Endothelial cell of umbilical vein (primary cell): ENCODE data around the gene KRTAP19-6. TPM values are rescaled to one million over a fixed set of nuclear protein-coding genes. Genes with fewer than 3 reads are reported as not detected.

Source experiments
- BruUV-seq: library from RNA; stranded (reverse); fragments of 400-500 nt; replicated peaks from 2 replicates; lab custom pipeline; 2021; lab: Mats Ljungman, UMichigan
- CTCF ChIA-PET: fragments of 300-600, 350-600 bp; sonication (Branson Sonifier 250); formaldehyde crosslinking; loops from one replicate; lab custom pipeline; 2021; ENCODE audit warnings: antibody characterized with exemption, inconsistent platforms; lab: Charles Lee
- POLR2A ChIA-PET: fragments of 300-600, 350-600 bp; sonication (Branson Sonifier 250); formaldehyde crosslinking; loops from one replicate; lab custom pipeline; 2021; ENCODE audit warnings: antibody characterized with exemption, inconsistent platforms; lab: Charles Lee
- DNase-seq: peaks from one replicate; pipeline ENCODE4 v3.0.0-alpha.2; 2011; ENCODE audit warnings: low read depth, low spot score
- FAIRE-seq: peaks from 2 replicates; lab custom pipeline; 2011; peaks lifted over from hg19 to GRCh38; lab: Jason Lieb, UNC
- H2AFZ ChIP-seq: 2 replicates; pipeline ENCODE4 v1.6.0; 2012; ENCODE audit warnings: low read depth, low read length, control low read depth, inconsistent platforms
- H3K27ac ChIP-seq: 2 replicates; pipeline ENCODE4 v1.5.1; 2011; ENCODE audit warnings: low read depth, mild to moderate bottlenecking, control low read depth, low read length, moderate library complexity; ENCODE audit not compliant: insufficient read depth
- H3K27me3 ChIP-seq, 2 experiments: 2 replicates each; pipeline versions ENCODE4 v1.6.0 to v1.6.1; 2011; ENCODE audit warnings: low read length in 2 of 2, mixed read lengths in 1 of 2; ENCODE audit not compliant: control insufficient read depth in 2 of 2, insufficient read depth in 2 of 2
- H3K36me3 ChIP-seq, 2 experiments: 2 replicates in 1 of 2; 3 replicates in 1 of 2; pipeline ENCODE4 v1.5.1; 2011; ENCODE audit warnings: low read length in 2 of 2, mild to moderate bottlenecking in 1 of 2, moderate library complexity in 1 of 2; ENCODE audit not compliant: control insufficient read depth in 2 of 2, insufficient read depth in 2 of 2; ENCODE audit errors: extremely low read depth in 1 of 2
- H3K4me1 ChIP-seq: 3 replicates; pipeline ENCODE4 v1.5.1; 2011; ENCODE audit warnings: mild to moderate bottlenecking, low read length; ENCODE audit not compliant: control insufficient read depth, insufficient read depth; ENCODE audit errors: extremely low read depth
- H3K4me2 ChIP-seq: 2 replicates; pipeline ENCODE4 v1.6.1; 2011; ENCODE audit warnings: low read length, control low read depth, mixed read lengths; ENCODE audit not compliant: insufficient read depth
- H3K4me3 ChIP-seq, 3 experiments: fragments of 200-600 bp in 1 of 3; sonication (generic), shearing (Covaris generic) in 1 of 3; replicated peaks in 1 of 3; 2 replicates each; pipeline ENCODE4 v1.5.1; 2011 to 2016; ENCODE audit warnings: control low read depth in 3 of 3, low read length in 3 of 3, mild to moderate bottlenecking in 2 of 3, inconsistent platforms in 1 of 3, low read depth in 1 of 3, moderate library complexity in 1 of 3; ENCODE audit not compliant: insufficient read depth in 1 of 3
- H3K79me2 ChIP-seq: 2 replicates; pipeline ENCODE4 v1.6.0; 2012; ENCODE audit warnings: low read length, inconsistent platforms; ENCODE audit not compliant: control insufficient read depth, insufficient read depth
- H3K9ac ChIP-seq: replicated peaks from 2 replicates; pipeline ENCODE3; 2011; ENCODE audit warnings: low read length, control low read depth; ENCODE audit not compliant: insufficient read depth; ENCODE audit errors: extremely low read depth
- H3K9me1 ChIP-seq: replicated peaks from 3 replicates; pipeline ENCODE4 v1.6.0; 2011; ENCODE audit warnings: mild to moderate bottlenecking, low read length; ENCODE audit not compliant: control insufficient read depth, insufficient read depth; ENCODE audit errors: extremely low read depth
- H3K9me3 ChIP-seq: replicated peaks from 2 replicates; pipeline ENCODE4 v1.5.1; 2012; ENCODE audit warnings: low read length, inconsistent platforms; ENCODE audit not compliant: control insufficient read depth, insufficient read depth
- H4K20me1 ChIP-seq: replicated peaks from 2 replicates; pipeline ENCODE3; 2011; ENCODE audit warnings: mild to moderate bottlenecking, low read length; ENCODE audit not compliant: control insufficient read depth, insufficient read depth; ENCODE audit errors: extremely low read depth
- EZH2 ChIP-seq: IDR thresholded peaks from 2 replicates; pipeline ENCODE4 v1.6.1; 2012; ENCODE audit warnings: borderline replicate concordance, low read depth, mild to moderate bottlenecking, moderate library complexity, low read length, inconsistent platforms; ENCODE audit not compliant: severe bottlenecking
- FOS ChIP-seq: IDR thresholded peaks from 2 replicates; pipeline ENCODE4 v1.6.1; 2011; ENCODE audit warnings: mild to moderate bottlenecking, low read length, moderate library complexity, borderline replicate concordance; ENCODE audit not compliant: insufficient read depth
- GATA2 ChIP-seq: IDR thresholded peaks from 2 replicates; pipeline ENCODE4 v1.7.0; 2011; ENCODE audit warnings: low read depth, mild to moderate bottlenecking, moderate library complexity, mixed read lengths, low read length; ENCODE audit not compliant: insufficient read length, insufficient read depth
- JUN ChIP-seq: IDR thresholded peaks from 2 replicates; pipeline ENCODE4 v1.6.1; 2011; ENCODE audit warnings: borderline replicate concordance, low read depth; ENCODE audit not compliant: insufficient read length, insufficient read depth
- MYC ChIP-seq: IDR thresholded peaks from one replicate; pipeline ENCODE4 v1.6.1; 2011; ENCODE audit warnings: mild to moderate bottlenecking, low read depth, low read length
- POLR2A ChIP-seq: IDR thresholded peaks from 2 replicates; pipeline ENCODE4 v1.6.1; 2012; ENCODE audit warnings: low read depth, mild to moderate bottlenecking, control low read depth, low read length
- POLR2AphosphoS5 ChIP-seq: IDR thresholded peaks from 2 replicates; pipeline ENCODE4 v1.6.1; 2012; ENCODE audit warnings: low read depth, mild to moderate bottlenecking, control low read depth, low read length, moderate library complexity; ENCODE audit not compliant: insufficient read depth
- dilution Hi-C: fragments of 300-500 bp; cut with MboI; formaldehyde crosslinking; loops from one replicate; pipeline ENCODE4 v1.15.0; 2019; ENCODE audit warnings: low sequenced_read_pairs; ENCODE audit not compliant: extremely low pct_ligation_motif_present
- intact Hi-C: fragments of 100-400 bp; cut with micrococcal nuclease; formaldehyde crosslinking; loops from one replicate; pipeline ENCODE4 v1.10.0; 2022
- polyA plus RNA-seq, 4 experiments: library from polyadenylated mRNA; depleted of rRNA in 3 of 4; stranded (reverse) in 3 of 4; unstranded in 1 of 4; fragments of >200 nt; gene quantifications; 2 replicates each; pipeline versions ENCODE4 v1.2.1 to v1.2.3, GENCODE V29; 2011 to 2012; ENCODE audit warnings: missing spikeins in 1 of 4
- total RNA-seq: library from RNA; stranded (reverse); gene quantifications from 2 replicates; pipeline ENCODE4 v1.2.3, GENCODE V29; 2021
- TF ChIP-seq, protein P1 (sequence below): IDR thresholded peaks from 2 replicates; pipeline ENCODE4 v1.6.1; 2011; ENCODE audit not compliant: insufficient read depth, insufficient read length
- TF ChIP-seq, protein P2 (sequence below), 2 donors: IDR thresholded peaks; 1 replicate in 1 of 2; 2 replicates in 1 of 2; pipeline ENCODE4 v1.5.1; 2011; ENCODE audit warnings: low read length in 2 of 2, mild to moderate bottlenecking in 2 of 2, moderate library complexity in 2 of 2, control low read depth in 1 of 2, inconsistent platforms in 1 of 2, low read depth in 1 of 2; ENCODE audit not compliant: insufficient read depth in 1 of 2; ENCODE audit errors: extremely low read depth in 1 of 2

KRTAP19-6 gene
- total and polyA plus RNA-seq, 2 donors (not counting 3 experiments of a cell fraction or from before 2014, with no cell fraction given): not detected

DNA sequence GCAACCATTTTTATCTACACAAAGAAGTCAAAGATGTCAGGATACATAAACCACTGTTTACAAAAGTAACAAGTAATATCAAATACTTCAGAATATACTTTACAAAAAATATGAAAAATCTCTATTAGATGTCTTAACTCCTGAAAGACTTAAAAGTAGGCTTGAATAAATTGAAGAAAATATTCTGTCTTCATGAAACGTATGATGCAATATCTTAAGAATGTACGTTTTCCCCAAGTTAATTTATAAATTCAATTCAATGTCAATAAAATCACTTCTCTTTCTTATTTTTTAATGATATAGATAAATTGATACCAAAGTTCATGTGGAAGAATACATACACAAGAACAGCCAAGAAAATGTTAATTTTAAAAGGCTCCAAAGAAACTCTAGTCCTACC, 13.4 kb upstream of the KRTAP19-6 start:
- H4K20me1 ChIP-seq: no peaks in the 10 kb centered on the region
- H3K4me2 ChIP-seq: no peak overlapping the region
- H3K4me3 ChIP-seq: no peak overlapping the region
- DNase-seq (no peak), FAIRE-seq (no peak)
- ChIA-PET CTCF (no interaction called here), POLR2A (no interaction called here)
- H3K27me3 ChIP-seq: no peaks in the 10 kb centered on the region
- BruUV-seq: no TSS peak
- H3K27ac ChIP-seq: no peak overlapping the region
- H3K79me2 ChIP-seq: no peaks in the 10 kb centered on the region
- intact Hi-C loops (no loop called here), dilution Hi-C loops (no loop called here)
- H3K9ac ChIP-seq: no peak overlapping the region
- no peak overlapping the region for H2AFZ ChIP-seq
- no peaks in the 10 kb centered on the region for H3K9me1 ChIP-seq
- no peaks in the 10 kb centered on the region for H3K36me3 ChIP-seq
- TF ChIP-seq EZH2: no peak
- no peak for TF ChIP-seq POLR2A
- no peaks in the 10 kb centered on the region for H3K4me1 ChIP-seq
- peaks cover 2% of the 10 kb centered on the region for H3K9me3 ChIP-seq

DNA sequence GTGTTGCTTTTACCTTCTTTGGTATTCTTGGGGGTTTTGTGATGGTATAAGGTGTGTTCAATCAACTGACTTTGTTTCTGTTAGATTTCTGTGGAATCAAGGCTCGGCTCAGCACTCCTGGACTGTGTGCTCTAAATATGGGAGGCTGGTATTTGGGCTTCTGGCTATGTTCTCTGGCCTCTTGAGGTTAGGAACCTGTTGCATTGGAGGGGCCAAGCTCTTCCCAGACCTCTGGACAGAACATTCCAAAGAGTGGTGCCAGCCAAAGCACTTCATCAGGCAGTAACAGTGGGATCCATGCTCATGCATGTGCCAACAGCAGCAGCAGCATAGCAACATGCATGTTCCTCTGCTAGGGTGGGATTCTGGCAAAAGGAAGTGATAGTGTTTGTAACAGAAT, 11.1 kb upstream of the KRTAP19-6 start:
- no peaks in the 10 kb centered on the region for H3K9me3 ChIP-seq
- no peaks in the 10 kb centered on the region for H3K79me2 ChIP-seq
- intact Hi-C loops (no loop called here), dilution Hi-C loops (no loop called here)
- H3K27ac ChIP-seq: no peak overlapping the region
- H4K20me1 ChIP-seq: no peaks in the 10 kb centered on the region
- DNase-seq (no peak), FAIRE-seq (no peak)
- BruUV-seq: no TSS peak
- H3K4me2 ChIP-seq: no peak overlapping the region
- TF ChIP-seq POLR2AphosphoS5 (no peak), EZH2 (no peak), JUN (no peak), POLR2A (no peak), FOS (no peak), MYC (no peak), GATA2 (no peak)
- TF ChIP-seq, protein P1, sequence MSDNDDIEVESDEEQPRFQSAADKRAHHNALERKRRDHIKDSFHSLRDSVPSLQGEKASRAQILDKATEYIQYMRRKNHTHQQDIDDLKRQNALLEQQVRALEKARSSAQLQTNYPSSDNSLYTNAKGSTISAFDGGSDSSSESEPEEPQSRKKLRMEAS: no peak
- TF ChIP-seq, protein P2, sequence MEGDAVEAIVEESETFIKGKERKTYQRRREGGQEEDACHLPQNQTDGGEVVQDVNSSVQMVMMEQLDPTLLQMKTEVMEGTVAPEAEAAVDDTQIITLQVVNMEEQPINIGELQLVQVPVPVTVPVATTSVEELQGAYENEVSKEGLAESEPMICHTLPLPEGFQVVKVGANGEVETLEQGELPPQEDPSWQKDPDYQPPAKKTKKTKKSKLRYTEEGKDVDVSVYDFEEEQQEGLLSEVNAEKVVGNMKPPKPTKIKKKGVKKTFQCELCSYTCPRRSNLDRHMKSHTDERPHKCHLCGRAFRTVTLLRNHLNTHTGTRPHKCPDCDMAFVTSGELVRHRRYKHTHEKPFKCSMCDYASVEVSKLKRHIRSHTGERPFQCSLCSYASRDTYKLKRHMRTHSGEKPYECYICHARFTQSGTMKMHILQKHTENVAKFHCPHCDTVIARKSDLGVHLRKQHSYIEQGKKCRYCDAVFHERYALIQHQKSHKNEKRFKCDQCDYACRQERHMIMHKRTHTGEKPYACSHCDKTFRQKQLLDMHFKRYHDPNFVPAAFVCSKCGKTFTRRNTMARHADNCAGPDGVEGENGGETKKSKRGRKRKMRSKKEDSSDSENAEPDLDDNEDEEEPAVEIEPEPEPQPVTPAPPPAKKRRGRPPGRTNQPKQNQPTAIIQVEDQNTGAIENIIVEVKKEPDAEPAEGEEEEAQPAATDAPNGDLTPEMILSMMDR (IDR thresholded peaks at IDR 0.05; ENCODE audit: extremely low read depth in 1 of 2, insufficient read depth in 1 of 2, low read depth in 1 of 2, low read length in 2 of 2): no peak
- no peaks in the 10 kb centered on the region for H3K4me1 ChIP-seq
- no peak overlapping the region for H3K4me3 ChIP-seq
- ChIA-PET CTCF (no interaction called here), POLR2A (no interaction called here)
- H3K27me3 ChIP-seq: no peaks in the 10 kb centered on the region
- H3K9me1 ChIP-seq: no peaks in the 10 kb centered on the region
- no peak overlapping the region for H2AFZ ChIP-seq
- H3K36me3 ChIP-seq: no peaks in the 10 kb centered on the region
- no peak overlapping the region for H3K9ac ChIP-seq
